Panc1 (cell line): ENCODE data around the gene CFDP1. TPM values are rescaled to one million over a fixed set of nuclear protein-coding genes. Genes with fewer than 3 reads are reported as not detected.

Source experiments
- ATAC-seq: fragments of 200-7000 bp; cut with Tn5 transposase; 2 replicates; pipeline ENCODE4 v1.9.1; 2020; ENCODE audit warnings: mild to moderate bottlenecking, moderate library complexity
- BruUV-seq: library from RNA; stranded (reverse); fragments of 400-500 nt; replicated peaks from 2 replicates; lab custom pipeline; 2021; lab: Mats Ljungman, UMichigan
- CTCF ChIA-PET: fragments of 300-600 bp; sonication (Branson Sonifier 250); formaldehyde crosslinking; loops from one replicate; lab custom pipeline; 2022; ENCODE audit warnings: antibody characterized with exemption; lab: Charles Lee
- POLR2A ChIA-PET: fragments of 300-600 bp; sonication (Branson Sonifier 250); formaldehyde crosslinking; loops from one replicate; lab custom pipeline; 2022; ENCODE audit warnings: antibody characterized with exemption; lab: Charles Lee
- DNase-seq: peaks from one replicate; pipeline ENCODE4 v3.0.0-alpha.2; 2010; ENCODE audit warnings: low read depth, low spot score
- H3K27ac ChIP-seq: 2 replicates; pipeline ENCODE4 v1.5.1; 2011; ENCODE audit warnings: mild to moderate bottlenecking, low read length, inconsistent platforms
- H3K27me3 ChIP-seq: fragments of 200-500 bp; sonication (Bioruptor generic); 2 replicates; pipeline ENCODE4 v1.6.0; 2014; ENCODE audit warnings: low read length, inconsistent platforms; ENCODE audit not compliant: control insufficient read depth, insufficient read depth
- H3K36me3 ChIP-seq: fragments of 200-500 bp; sonication (Bioruptor generic); 2 replicates; pipeline ENCODE4 v1.5.1; 2014; ENCODE audit warnings: inconsistent platforms, mild to moderate bottlenecking, low read length, moderate library complexity; ENCODE audit not compliant: control insufficient read depth, insufficient read depth
- H3K4me1 ChIP-seq: 2 replicates; pipeline ENCODE4 v1.5.1; 2011; ENCODE audit warnings: inconsistent platforms, mild to moderate bottlenecking, low read length, moderate library complexity; ENCODE audit not compliant: control insufficient read depth, insufficient read depth
- H3K4me3 ChIP-seq, 2 experiments: 2 replicates each; pipeline ENCODE4 v1.5.1; 2011 to 2012; ENCODE audit warnings: low read depth in 2 of 2, low read length in 2 of 2, mild to moderate bottlenecking in 2 of 2, inconsistent platforms in 1 of 2, moderate library complexity in 1 of 2
- H3K9me3 ChIP-seq: fragments of 200-500 bp; sonication (Bioruptor generic); 2 replicates; pipeline ENCODE4 v1.5.1; 2014; ENCODE audit warnings: low read depth, mild to moderate bottlenecking, inconsistent platforms, low read length, moderate library complexity; ENCODE audit not compliant: control insufficient read depth, insufficient read depth
- CTCF ChIP-seq: fragments of 450-650 bp; IDR thresholded peaks from 2 replicates; pipeline ENCODE4 v1.5.1; 2017; ENCODE audit warnings: mild to moderate bottlenecking
- POLR2AphosphoS5 ChIP-seq: IDR thresholded peaks from 2 replicates; pipeline ENCODE4 v1.6.1; 2012; ENCODE audit warnings: mild to moderate bottlenecking, low read depth, low read length, moderate library complexity
- SIN3A ChIP-seq: IDR thresholded peaks from 2 replicates; pipeline ENCODE4 v1.6.1; 2012; ENCODE audit warnings: low read depth, mild to moderate bottlenecking, low read length, moderate library complexity, borderline replicate concordance; ENCODE audit not compliant: insufficient read depth
- TCF7L2 ChIP-seq: IDR thresholded peaks from 2 replicates; pipeline ENCODE4 v1.6.1; 2011; ENCODE audit warnings: mild to moderate bottlenecking, low read depth, low read length, inconsistent platforms
- in situ Hi-C: cut with HindIII; loops from 2 replicates; pipeline ENCODE4 v1.10.0; 2016; ENCODE audit warnings: low sequenced_read_pairs, low pct_unique_long_range_greater_than_20kb
- intact Hi-C: fragments of 100-400 bp; cut with micrococcal nuclease; formaldehyde crosslinking; loops from one replicate; pipeline ENCODE4 v1.10.0; 2022; ENCODE audit not compliant: unreplicated experiment
- total RNA-seq: library from RNA; stranded (reverse); gene quantifications from one replicate; pipeline ENCODE4 v1.2.1, GENCODE V29; 2021; ENCODE audit not compliant: unreplicated experiment
- TF ChIP-seq, protein P1 (sequence below), 2 experiments: IDR thresholded peaks; 2 replicates each; pipeline ENCODE4 v1.6.1; 2011 to 2012; ENCODE audit warnings: low read depth in 2 of 2, control low read depth in 1 of 2, low read length in 1 of 2, mild to moderate bottlenecking in 1 of 2, moderate library complexity in 1 of 2; ENCODE audit not compliant: insufficient read depth in 1 of 2

CFDP1 gene
- total RNA-seq, 1 experiment from 2014 or later = 25.7 TPM

DNA sequence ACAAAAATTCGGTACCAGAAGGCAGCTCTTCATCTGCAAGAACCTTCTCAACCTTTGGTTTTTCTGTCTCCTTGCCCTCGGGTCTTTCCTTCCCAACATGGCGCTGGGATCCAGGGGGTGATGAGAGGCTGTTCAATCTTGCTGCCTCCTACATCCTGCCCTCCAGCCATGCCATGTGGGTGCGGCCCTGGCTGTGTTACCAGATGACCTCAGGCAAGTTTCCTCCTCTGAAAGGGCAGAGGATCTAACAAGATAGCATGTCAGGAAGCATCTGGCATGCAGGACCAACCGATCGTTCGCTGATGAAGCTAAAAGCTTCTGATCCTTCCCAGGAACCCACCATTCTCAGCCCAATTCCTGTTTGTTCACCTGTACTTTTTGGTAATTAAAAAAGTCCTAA is 145.1 kb downstream of the CFDP1 start:
- H3K9me3 ChIP-seq = no peaks in the 10 kb centered on the region
- H3K36me3 ChIP-seq = no peaks in the 10 kb centered on the region
- H3K4me1 ChIP-seq = no peaks in the 10 kb centered on the region
- DNase-seq = no peak
- no peak overlapping the region for H3K27ac ChIP-seq
- in situ Hi-C loops = no loop called here
- no peaks in the 10 kb centered on the region for H3K27me3 ChIP-seq
- no peak for ATAC-seq
- ChIA-PET CTCF (no interaction called here), POLR2A (no interaction called here)
- no TSS peak for BruUV-seq
- no peak overlapping the region for H3K4me3 ChIP-seq
- intact Hi-C loops = no loop called here
- TF ChIP-seq CTCF = no peak
- no peak for TF ChIP-seq POLR2AphosphoS5
- TF ChIP-seq TCF7L2 = no peak
- TF ChIP-seq, protein P1, sequence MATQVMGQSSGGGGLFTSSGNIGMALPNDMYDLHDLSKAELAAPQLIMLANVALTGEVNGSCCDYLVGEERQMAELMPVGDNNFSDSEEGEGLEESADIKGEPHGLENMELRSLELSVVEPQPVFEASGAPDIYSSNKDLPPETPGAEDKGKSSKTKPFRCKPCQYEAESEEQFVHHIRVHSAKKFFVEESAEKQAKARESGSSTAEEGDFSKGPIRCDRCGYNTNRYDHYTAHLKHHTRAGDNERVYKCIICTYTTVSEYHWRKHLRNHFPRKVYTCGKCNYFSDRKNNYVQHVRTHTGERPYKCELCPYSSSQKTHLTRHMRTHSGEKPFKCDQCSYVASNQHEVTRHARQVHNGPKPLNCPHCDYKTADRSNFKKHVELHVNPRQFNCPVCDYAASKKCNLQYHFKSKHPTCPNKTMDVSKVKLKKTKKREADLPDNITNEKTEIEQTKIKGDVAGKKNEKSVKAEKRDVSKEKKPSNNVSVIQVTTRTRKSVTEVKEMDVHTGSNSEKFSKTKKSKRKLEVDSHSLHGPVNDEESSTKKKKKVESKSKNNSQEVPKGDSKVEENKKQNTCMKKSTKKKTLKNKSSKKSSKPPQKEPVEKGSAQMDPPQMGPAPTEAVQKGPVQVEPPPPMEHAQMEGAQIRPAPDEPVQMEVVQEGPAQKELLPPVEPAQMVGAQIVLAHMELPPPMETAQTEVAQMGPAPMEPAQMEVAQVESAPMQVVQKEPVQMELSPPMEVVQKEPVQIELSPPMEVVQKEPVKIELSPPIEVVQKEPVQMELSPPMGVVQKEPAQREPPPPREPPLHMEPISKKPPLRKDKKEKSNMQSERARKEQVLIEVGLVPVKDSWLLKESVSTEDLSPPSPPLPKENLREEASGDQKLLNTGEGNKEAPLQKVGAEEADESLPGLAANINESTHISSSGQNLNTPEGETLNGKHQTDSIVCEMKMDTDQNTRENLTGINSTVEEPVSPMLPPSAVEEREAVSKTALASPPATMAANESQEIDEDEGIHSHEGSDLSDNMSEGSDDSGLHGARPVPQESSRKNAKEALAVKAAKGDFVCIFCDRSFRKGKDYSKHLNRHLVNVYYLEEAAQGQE (IDR thresholded peaks at IDR 0.05; ENCODE audit: insufficient read depth in 1 of 2, low read depth in 2 of 2, low read length in 1 of 2) = no peak
- TF ChIP-seq SIN3A = no peak

GRCh38 chr16:75287708-75288107 is 145.6 kb downstream of the CFDP1 start:
- BruUV-seq = no TSS peak
- ChIA-PET POLR2A (no interaction called here), CTCF (no interaction called here)
- in situ Hi-C loops = no loop called here
- no peak overlapping the region for H3K27ac ChIP-seq
- no peak overlapping the region for H3K4me3 ChIP-seq
- no peaks in the 10 kb centered on the region for H3K27me3 ChIP-seq
- H3K9me3 ChIP-seq = no peaks in the 10 kb centered on the region
- intact Hi-C loops = no loop called here
- H3K4me1 ChIP-seq = no peaks in the 10 kb centered on the region
- ATAC-seq (no peak), DNase-seq (no peak)
- no peaks in the 10 kb centered on the region for H3K36me3 ChIP-seq
- no peak for TF ChIP-seq POLR2AphosphoS5
- no peak for TF ChIP-seq TCF7L2
- no peak for TF ChIP-seq CTCF
- TF ChIP-seq, protein P1 (IDR thresholded peaks at IDR 0.05; ENCODE audit: insufficient read depth in 1 of 2, low read depth in 2 of 2, low read length in 1 of 2) = no peak
- TF ChIP-seq SIN3A = no peak
